ENCODE data around the gene PFKFB1.

The PFKFB1 gene

GRCh38 chrX:54921427-54922021, 72.5 kb downstream of the PFKFB1 start:
- no peak for TF ChIP-seq REST (IDR thresholded peaks at IDR 0.05; ENCODE audit: insufficient read depth in 1 of 2, low read depth in 2 of 2, low read length in 2 of 2)
- TF ChIP-seq SIN3A (IDR thresholded peaks at IDR 0.05; ENCODE audit: borderline replicate concordance, insufficient read depth, low read length), result no peak
- no peak for TF ChIP-seq FOXP2 (optimal IDR thresholded peaks at IDR 0.05; ENCODE audit: borderline replicate concordance, extremely low read depth, extremely low read length, insufficient read depth)
- TF ChIP-seq POLR2AphosphoS5 (IDR thresholded peaks at IDR 0.05; ENCODE audit: low read depth, low read length), result peak; percentile 31; the same call in 1 of the 2 replicates

GRCh38 chrX:54920610-54921426, 73.2 kb downstream of the PFKFB1 start, which contains the start of gene TRO:
Gene TRO, plus strand, starts transcription at chrX:54920824. Its CDS starts 1,423 bp downstream, at chrX:54922247.
- TF ChIP-seq POLR2AphosphoS5 (IDR thresholded peaks at IDR 0.05; ENCODE audit: low read depth, low read length) (no peak), REST (IDR thresholded peaks at IDR 0.05; ENCODE audit: insufficient read depth in 1 of 2, low read depth in 2 of 2, low read length in 2 of 2) (no peak), FOXP2 (optimal IDR thresholded peaks at IDR 0.05; ENCODE audit: borderline replicate concordance, extremely low read depth, extremely low read length, insufficient read depth) (no peak), SIN3A (IDR thresholded peaks at IDR 0.05; ENCODE audit: borderline replicate concordance, insufficient read depth, low read length) (no peak), TAF1 (IDR thresholded peaks at IDR 0.05; ENCODE audit: borderline replicate concordance, insufficient read depth, low read length) (no peak)

- no peak for TF ChIP-seq SIN3A (IDR thresholded peaks at IDR 0.05; ENCODE audit: borderline replicate concordance, insufficient read depth, low read length)
- TF ChIP-seq REST (IDR thresholded peaks at IDR 0.05; ENCODE audit: insufficient read depth in 1 of 2, low read depth in 2 of 2, low read length in 2 of 2), result no peak
- TF ChIP-seq POLR2AphosphoS5 (IDR thresholded peaks at IDR 0.05; ENCODE audit: low read depth, low read length), result no peak
- no peak for TF ChIP-seq FOXP2 (optimal IDR thresholded peaks at IDR 0.05; ENCODE audit: borderline replicate concordance, extremely low read depth, extremely low read length, insufficient read depth)
- no peak for TF ChIP-seq TAF1 (IDR thresholded peaks at IDR 0.05; ENCODE audit: borderline replicate concordance, insufficient read depth, low read length)
Observed at GRCh38 chrX:54909941-54910340, 84.0 kb downstream of the PFKFB1 start.

GRCh38 chrX:54894159-54894558, 99.8 kb downstream of the PFKFB1 start:
- TF ChIP-seq SIN3A (IDR thresholded peaks at IDR 0.05; ENCODE audit: borderline replicate concordance, insufficient read depth, low read length), result no peak
- TF ChIP-seq POLR2AphosphoS5 (IDR thresholded peaks at IDR 0.05; ENCODE audit: low read depth, low read length), result no peak
- no peak for TF ChIP-seq FOXP2 (optimal IDR thresholded peaks at IDR 0.05; ENCODE audit: borderline replicate concordance, extremely low read depth, extremely low read length, insufficient read depth)
- TF ChIP-seq REST (IDR thresholded peaks at IDR 0.05; ENCODE audit: insufficient read depth in 1 of 2, low read depth in 2 of 2, low read length in 2 of 2), result no peak
- TF ChIP-seq TAF1 (IDR thresholded peaks at IDR 0.05; ENCODE audit: borderline replicate concordance, insufficient read depth, low read length), result no peak
